ENCODE data around the gene CCL25.
"Not testable (repeated sequence)": the region's sequence is repeated elsewhere in the genome, so short reads cannot be mapped to it uniquely, and the experiment has no call there.

Gene CCL25

GRCh38 chr19:8088752-8089663, 36.4 kb downstream of the CCL25 start:
- no peak for DNase-seq

DNA sequence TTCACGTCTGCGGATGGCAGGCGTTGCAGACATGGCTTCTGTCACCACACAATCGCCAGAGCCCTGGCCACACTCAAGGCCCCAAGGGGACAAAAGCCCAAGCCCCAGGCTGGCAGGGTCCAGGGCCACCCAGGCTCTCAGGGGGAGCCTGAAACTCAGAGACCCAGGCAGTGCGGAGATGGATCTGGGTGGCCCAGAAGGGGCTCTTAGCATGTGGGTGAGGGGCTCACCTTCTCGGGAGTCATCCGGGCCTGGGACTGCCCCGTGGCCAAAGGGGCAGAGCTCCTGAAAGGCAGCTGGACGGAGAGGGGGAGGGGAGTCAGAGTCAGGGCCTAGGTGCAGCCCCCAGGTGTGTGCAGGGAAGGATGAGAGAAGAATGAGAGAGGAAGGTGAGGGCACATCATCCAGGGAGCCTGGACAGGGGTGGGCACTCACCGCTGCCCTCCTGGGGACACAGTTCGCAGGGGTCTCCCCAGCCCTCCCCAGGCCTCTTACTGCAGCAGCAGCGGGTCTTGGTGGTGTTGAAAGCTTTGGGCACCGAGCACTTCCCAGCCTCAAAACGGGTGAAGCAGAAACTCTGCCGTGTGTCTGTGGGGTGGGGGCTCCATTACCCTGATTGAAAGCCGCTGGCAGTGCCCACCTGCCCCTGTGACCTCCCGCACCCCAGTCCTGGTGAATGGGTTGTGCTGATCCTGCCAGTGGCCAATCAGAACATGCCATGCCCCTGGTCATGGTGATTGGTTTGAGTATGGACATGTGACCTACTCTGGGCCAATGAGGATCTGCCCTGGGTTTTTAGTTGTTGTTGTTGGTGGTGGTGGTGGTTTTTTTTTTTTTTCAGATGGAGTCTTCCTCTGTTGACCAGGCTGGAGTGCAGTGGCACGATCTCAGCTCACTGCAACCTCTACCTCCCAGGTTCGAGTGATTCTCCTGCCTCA, 37.4 kb downstream of the CCL25 start:
- DNase-seq: no peak

GRCh38 chr19:8090950-8091349, 38.4 kb downstream of the CCL25 start:
- DNase-seq: no peak

DNA sequence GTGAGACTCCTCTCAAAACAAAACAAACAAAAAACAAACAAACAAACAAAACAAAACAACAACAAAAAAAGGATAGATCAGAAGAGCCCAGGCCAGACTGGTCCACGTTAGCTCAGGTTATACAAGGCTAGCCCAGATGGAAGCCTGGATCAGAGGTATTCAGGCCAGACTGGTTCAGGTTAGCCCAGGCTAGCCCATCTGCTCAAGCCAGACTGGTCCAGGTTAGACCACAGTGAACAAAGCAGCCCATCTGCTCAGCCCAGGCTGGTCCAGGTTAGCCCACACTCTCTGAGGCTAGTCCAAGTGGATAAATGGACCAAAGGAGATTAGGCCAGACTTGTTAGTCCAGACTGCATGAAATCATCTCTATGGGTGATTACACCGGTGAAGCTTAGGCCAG, 41.2 kb downstream of the CCL25 start:
- no peak for DNase-seq

DNA sequence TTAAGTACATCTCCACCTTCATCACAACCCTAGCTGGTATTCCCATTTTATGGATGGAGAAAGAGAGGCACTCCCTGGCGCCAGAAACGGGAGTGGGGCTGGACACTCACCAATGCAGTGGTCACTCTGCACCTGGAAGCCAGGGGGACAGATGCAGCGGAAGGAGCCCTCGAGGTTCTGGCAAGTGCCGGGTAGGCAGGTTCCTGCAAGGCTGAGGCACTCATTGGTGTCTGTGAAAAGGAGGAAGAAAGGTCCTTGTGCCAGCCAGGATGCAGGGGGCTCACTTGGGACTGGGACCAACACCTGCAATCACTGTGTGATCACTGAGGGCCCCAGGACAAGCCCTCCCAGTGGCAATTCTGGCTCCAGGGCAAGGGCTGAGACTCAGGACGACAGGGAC, 41.8 kb downstream of the CCL25 start:
- no peak for DNase-seq

DNA sequence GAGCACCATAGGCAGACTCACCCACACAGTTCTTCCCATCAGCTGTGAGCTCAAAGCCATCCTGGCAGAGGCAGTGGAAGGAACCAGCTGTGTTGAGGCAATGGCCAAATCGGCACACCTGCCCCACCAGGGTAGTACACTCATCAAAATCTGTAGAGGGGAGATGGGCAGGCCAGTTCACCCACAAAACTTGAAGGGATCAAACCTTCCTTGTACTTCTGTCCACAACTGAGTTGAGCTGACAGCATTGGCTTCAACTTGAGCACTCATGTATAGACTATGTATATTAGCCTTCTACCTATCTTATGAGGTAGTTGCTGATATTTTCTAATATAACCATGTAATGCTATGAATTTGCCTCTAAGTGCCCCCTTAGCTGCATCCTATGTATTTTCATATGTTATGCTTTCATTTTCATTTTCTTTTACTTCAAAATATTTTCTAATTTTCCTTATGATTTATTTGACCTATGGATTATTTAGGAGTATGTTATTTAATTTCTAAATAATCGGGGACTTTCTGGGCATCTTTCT, 42.9 kb downstream of the CCL25 start:
- no peak for DNase-seq

- no peak for DNase-seq
Observed at GRCh38 chr19:8096071-8096470, 43.5 kb downstream of the CCL25 start.

GRCh38 chr19:8097198-8097597, 44.6 kb downstream of the CCL25 start:
- no peak for DNase-seq

DNA sequence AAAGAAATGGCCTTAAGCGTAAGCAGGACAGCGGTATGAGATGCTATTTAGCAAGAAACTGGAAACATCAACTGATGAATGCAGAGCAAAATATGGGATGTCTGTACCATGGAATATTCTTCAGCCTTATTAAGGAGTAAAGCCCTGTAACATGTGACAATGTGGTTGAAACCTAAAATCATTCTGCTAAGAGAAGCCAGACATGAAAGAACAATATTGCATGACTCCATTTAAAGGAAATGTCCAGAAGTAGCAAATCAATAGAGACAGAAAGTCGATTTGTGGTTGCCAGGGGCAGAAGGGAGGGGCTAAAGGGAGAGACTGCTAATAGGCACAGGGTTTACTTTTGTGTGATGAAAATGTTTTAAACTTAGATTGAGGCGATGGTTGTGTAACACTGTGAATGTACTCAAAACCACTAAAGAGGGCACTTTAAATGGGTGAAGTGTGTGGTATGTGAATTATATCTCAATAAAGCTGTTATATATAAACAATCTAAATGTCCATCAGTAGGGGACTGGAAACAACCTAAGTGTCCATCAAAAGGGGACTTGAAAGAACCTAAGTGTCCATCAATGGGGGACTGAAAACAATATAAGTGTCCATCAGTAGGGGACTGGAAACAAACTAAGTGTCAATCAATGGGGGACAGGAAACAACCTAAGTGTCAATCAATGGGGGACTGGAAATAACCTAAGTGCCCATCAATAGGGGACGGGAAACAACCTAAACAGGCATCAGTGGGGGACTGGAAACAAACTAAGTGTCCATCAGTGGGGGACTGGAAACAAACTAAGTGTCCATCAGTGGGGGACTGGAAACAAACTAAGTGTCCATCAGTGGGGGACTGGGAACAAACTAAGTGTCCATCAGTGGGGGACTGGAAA, 45.4 kb downstream of the CCL25 start:
- no peak for DNase-seq

DNA sequence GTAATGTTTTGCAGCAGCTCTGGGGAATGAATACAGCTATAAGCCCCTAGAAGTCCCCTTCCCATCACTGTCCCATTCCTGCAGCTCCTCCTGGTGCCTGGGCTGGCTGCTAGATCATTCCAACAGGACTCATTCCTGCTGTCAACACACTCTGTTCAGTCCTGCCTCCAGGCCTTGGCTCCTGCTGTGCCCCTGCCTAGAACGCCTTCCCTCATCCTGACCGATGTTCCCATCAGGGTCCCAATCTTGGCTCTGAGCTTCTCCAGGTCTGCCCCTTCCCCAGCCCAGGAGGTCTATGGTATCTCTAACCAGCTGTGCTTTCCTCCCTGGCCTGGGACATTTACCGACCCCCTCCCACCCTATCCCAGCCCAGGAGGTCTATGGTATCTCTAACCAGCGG, 48.8 kb downstream of the CCL25 start:
- DNase-seq: no peak

DNA sequence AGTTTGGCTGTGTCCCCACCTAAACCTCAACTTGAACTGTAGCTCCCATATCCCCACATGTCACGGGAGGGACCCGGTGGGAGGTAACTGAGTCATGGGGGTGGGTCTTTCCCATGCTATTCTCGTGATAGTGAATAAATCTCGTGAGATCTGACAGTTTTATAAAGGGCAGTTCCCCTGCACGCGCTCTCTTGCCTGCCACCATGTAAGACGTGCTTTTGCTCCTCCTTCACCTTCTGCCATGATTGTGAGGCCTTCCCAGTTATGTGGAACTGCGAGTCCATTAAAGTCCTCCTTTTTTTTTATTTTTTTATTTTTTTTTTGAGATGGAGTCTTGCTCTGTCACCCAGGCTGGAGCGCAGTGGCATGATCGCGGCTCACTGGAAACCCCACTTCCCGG, 49.4 kb downstream of the CCL25 start:
- DNase-seq: not testable (repeated sequence)

DNA sequence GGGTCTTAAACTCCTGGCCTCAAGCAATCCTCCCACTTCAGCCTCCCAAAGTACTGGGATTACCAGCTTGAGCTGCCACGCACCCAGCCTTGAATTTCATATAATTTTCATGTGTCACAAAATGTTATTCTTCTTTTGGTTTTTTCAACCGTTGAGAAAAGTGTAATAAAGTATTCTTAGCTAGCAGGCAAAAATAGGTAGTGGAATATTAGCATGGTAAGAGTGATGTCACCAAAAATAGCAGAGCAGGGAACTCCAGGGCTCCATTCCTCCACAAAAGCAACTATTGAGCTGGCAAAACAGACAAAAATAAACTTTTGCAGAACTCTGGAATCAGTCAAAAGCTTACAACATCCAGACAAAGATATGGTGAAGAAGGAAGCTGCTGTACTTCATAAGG, 52.9 kb downstream of the CCL25 start:
- no peak for DNase-seq

DNA sequence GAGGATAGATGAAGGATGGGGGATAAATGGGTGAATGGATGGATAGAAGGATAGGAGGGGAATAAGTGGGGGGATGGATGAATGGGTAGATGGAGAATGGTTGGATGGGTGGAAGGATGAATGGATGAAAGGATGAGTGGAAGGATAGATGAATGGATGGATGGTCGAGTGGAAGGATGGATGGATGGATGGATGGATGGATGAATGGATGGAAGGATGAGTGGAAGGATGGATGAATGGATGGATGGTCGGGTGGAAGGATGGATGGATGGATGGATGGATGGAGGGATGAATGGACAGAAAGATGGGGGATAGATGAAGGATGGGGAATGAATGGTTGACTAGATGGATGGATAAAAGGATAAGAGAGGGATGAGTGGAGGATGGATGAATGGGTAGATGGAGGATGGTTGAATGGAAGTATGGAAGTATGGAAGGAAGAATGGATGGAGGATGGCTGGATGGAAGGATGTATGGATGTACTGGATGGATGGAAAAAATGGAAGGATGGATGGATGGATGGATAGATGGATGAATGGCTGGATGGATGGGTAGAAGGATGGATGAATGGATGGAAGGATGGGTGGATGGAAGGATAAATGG, 54.8 kb downstream of the CCL25 start:
- DNase-seq: no peak

DNA sequence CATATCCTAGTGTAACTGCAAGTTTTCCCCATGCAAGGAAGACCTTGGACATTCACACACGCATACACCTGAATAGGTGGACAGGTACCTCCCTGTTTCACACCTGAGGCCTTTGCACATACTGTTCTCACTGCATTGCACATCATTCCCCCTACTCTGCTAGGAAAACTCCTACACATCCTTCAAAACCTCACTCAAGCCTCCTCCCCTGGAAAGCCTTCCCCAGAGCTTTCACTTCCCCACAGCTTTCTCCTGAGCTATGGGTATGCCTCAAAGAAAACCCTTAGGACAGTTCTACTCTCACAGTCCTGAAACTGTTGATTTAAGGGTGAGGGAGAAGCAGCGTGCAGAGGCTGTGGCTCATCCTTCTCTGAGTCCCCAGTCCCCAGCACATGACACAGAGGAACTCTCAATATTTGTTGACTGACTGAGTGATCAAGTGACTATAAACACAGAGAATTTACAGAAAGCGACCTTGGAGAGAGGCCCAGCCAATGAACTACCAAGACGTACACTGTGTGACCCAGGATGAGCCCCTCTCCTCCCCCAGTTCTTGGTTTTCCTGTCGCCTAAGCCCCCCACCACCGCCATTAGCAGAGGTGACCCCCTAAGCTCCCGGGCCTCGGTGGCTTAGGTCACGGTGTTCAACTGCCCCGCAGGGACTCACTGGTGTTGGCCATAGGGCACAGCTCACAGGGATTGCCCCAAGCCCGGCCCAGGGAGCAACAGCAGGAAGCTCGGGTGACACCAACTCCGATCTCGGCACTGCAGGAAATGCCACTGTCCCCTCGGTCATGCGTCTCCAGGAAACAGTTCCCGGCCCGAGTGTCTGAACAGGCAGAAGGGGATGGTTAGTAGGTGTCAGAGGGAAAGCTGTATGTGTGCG, 56.2 kb downstream of the CCL25 start:
- no peak for DNase-seq

DNA sequence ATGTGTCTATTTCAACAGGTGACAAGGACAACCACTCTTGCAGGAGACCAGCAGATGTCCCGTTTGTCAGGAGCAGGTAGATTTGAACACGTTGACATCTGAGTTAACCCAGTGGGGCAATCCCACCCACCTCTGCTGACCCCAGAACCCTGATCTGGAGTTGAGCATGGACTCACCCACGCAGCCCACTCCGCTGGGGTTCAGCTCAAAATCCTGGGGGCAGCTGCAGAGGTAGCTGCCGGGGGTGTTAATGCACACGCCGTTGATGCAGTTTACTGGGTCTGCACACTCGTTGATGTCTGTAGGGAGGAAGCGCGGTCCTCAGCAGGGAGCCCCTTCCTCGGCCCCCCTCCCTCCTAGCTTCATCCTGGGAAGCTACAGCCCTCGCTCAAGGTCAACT, 56.9 kb downstream of the CCL25 start:
- no peak for DNase-seq

DNA sequence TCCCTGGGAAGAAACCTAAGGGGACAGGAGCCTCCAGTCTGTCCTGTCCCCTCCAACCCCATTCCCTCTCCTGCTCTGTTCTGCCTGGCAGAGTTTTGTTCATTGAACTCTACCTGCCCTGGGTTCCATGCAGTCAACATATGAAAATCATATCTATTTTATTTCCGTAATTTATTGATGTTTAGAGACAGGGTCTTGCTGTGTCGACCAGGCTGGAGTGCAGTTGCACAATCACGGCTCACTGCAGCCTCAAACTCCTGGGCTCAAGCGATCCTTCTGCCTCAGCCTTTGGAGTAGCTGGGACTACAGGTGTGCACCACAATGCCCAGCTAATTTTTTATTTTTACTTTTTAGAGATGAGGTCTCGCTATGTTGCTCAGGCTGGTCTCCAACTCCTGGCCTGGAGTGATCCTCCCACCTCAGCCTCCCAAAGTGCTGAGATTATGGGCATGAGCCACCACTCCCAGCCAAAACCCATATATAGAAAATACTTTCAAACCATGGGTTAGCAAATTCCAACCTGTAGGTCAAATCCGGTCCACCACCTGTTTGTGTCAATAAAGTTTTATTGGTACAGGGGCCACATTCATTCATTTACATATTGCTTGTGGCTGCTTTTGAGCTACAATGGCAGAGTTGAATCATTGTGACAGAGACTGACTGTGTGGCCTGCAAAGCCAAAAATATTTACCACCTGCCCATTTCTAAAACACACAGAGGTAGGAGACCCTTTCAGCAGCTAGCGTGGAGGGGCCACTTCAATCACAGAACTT, 57.5 kb downstream of the CCL25 start:
- DNase-seq: no peak

- DNase-seq: no peak
Observed at GRCh38 chr19:8110931-8111330, 58.4 kb downstream of the CCL25 start.

DNA sequence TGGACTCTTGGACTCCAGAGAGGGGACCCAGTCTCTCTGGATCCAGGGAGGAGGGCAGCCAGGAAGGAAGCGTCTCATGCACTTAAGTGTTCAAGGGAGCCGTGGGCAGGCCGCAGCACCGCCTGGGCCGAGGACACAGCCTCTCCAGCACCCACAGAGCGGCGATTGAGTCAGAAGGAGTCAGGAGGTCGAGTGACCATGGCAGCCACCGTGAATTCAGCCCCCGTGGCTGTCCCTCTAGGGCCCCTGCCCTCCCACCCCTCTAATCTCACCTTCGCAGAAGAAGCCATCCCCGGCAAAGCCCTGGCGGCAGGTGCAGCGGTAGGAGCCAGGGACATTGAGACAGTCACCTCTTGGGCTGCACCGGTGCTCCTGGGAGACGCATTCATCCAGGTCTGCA, 58.8 kb downstream of the CCL25 start:
- no peak for DNase-seq
